ENCODE results near the gene VSIG2. TPM values are rescaled to one million over a fixed set of nuclear protein-coding genes. Genes with fewer than 3 reads are reported as not detected.
A peak's percentile ranks its signal among the peaks of the same experiment; 100 is the strongest.

Gene VSIG2
- total and polyA plus RNA-seq, 2 of the 4 experiments (the other 2 are of a cell fraction), result not detected

GRCh38 chr11:124724979-124725718, 26.9 kb downstream of the VSIG2 start:
- Histone ChIP-seq H4K5ac (ENCODE audit: low read depth, low read length) (no peak overlapping the region), H2BK120ac (ENCODE audit: low read depth, low read length) (peak overlapping the region; percentile 48), H4K20me1 (ENCODE audit: insufficient read depth, low read length) (no peaks in the 10 kb centered on the region), H2BK15ac (ENCODE audit: low read depth, low read length) (peak overlapping the region; percentile 27; the same call in 1 of the 3 replicates), H3K4me3 (ENCODE audit: insufficient read depth, low read depth, low read length) (no peak overlapping the region), H2AK5ac (ENCODE audit: low read depth, low read length) (peak overlapping the region; percentile 67; the same call in 1 of the 2 replicates), H3K9me3 (ENCODE audit: control insufficient read depth, insufficient read depth, low read length) (no peaks in the 10 kb centered on the region), H2BK20ac (ENCODE audit: low read depth, low read length) (peak overlapping the region; percentile 54; the same call in 1 of the 2 replicates), H3K36me3 (ENCODE audit: control insufficient read depth, insufficient read depth, low read length) (no peaks in the 10 kb centered on the region), H3K9me1 (ENCODE audit: insufficient read depth, low read length) (peaks cover 12% of the 10 kb centered on the region), H3K27ac (ENCODE audit: insufficient read depth, low read length) (no peak overlapping the region), H3K14ac (replicated peaks; ENCODE audit: low read depth, low read length) (peak overlapping the region; percentile 53), H3K9ac (ENCODE audit: low read depth, low read length) (no peak overlapping the region), H2BK5ac (ENCODE audit: low read depth, low read length, poor library complexity, severe bottlenecking) (no peak overlapping the region), H3K4me2 (ENCODE audit: low read depth, low read length) (peak overlapping the region; percentile 8), H3K23ac (ENCODE audit: low read depth, low read length) (peak overlapping the region; percentile 67; the same call in 1 of the 2 replicates), H3K18ac (ENCODE audit: low read depth, low read length) (no peak overlapping the region), H3K56ac (ENCODE audit: extremely low read depth, insufficient read depth, low read length) (no peak overlapping the region), H4K91ac (ENCODE audit: insufficient read depth, low read depth, low read length) (0 out of 2 replicates have a peak overlapping the region, but pooled peaks have one; percentile 53), H2AK9ac (replicated peaks; ENCODE audit: low read depth, low read length, poor library complexity) (peak overlapping the region; percentile 51), H3K4ac (ENCODE audit: low read depth, low read length) (no peak overlapping the region; the same call in none of the 2 replicates), H3K4me1 (ENCODE audit: control insufficient read depth, insufficient read depth, low read length) (peaks cover 5% of the 10 kb centered on the region), H3K79me1 (ENCODE audit: low read depth in 1 of 2, low read length in 2 of 2) (no peaks in the 10 kb centered on the region), H2AFZ (replicated peaks; ENCODE audit: low read length, poor library complexity) (peak overlapping the region; percentile 88), H4K8ac (ENCODE audit: low read depth in 2 of 2, low read length in 2 of 2) (peak overlapping the region in 1 of 2 experiments; percentile 72; a peak in 1 of 4 replicates), H3K27me3 (ENCODE audit: control insufficient read depth, insufficient read depth, low read length) (peaks cover 20% of the 10 kb centered on the region)
- in situ Hi-C loops (cut with MboI; ENCODE audit: low sequenced_read_pairs), result no loop called here
- TF ChIP-seq POLR2A (IDR thresholded peaks at IDR 0.05; ENCODE audit: low read depth, low read length) (no peak), BHLHE40 (IDR thresholded peaks at IDR 0.05; ENCODE audit: low read depth, low read length) (no peak), SMC3 (IDR thresholded peaks at IDR 0.05; ENCODE audit: low read depth, low read length) (no peak), ELK1 (IDR thresholded peaks at IDR 0.05; ENCODE audit: borderline replicate concordance, low read depth, low read length) (no peak)
- WGBS, 2 experiments (ENCODE audit: extremely low coverage in 2 of 2, insufficient read length in 1 of 2), result 80% methylated on average over 2 of the region's 14 CpGs; no CpG with 5 or more reads in 1 of the 2 experiments
- ATAC-seq (ENCODE audit: low read depth), result peak; percentile 19; the same call in 1 of the 2 replicates
- POLR2A ChIA-PET (ENCODE audit: unreplicated experiment), result no interaction called here
- DNase-seq, result no peak
- CTCF ChIA-PET, result interaction anchor here (1.0 kb wide), 1 partner anchor 19 kb away, joined by 3 read pairs; no protein-coding TSS in a partner anchor
- no TSS peak for BruUV-seq (replicated peaks)
- intact Hi-C loops (cut with micrococcal nuclease), result no loop called here
- dilution Hi-C loops (cut with HindIII; ENCODE audit: low sequenced_read_pairs, unreplicated experiment), result no loop called here

Data from IMR-90 (cell line).